Measurements from ENCODE around the gene ZCCHC17.
A peak's percentile ranks its signal among the peaks of the same experiment; 100 is the strongest.

ZCCHC17 gene

GRCh38 chr1:31397360-31398095 is 100.7 kb downstream of the ZCCHC17 start:
- no peak for DNase-seq

- DNase-seq, result no peak
These were observed 101.4 kb downstream of the ZCCHC17 start for GRCh38 chr1:31398246-31398645.

GRCh38 chr1:31399976-31400375 is 103.1 kb downstream of the ZCCHC17 start:
- no peak for DNase-seq

- DNase-seq, result no peak
These were observed 103.6 kb downstream of the ZCCHC17 start for GRCh38 chr1:31400393-31400792.

GRCh38 chr1:31401241-31401640 is 104.4 kb downstream of the ZCCHC17 start:
- DNase-seq, result no peak

- no peak for DNase-seq
These were observed 108.9 kb downstream of the ZCCHC17 start for GRCh38 chr1:31405578-31406245.

GRCh38 chr1:31407029-31407626 is 110.3 kb downstream of the ZCCHC17 start:
- DNase-seq, result no peak

GRCh38 chr1:31408788-31409318 is 112.0 kb downstream of the ZCCHC17 start:
- no peak for DNase-seq

- DNase-seq, result no peak
These were observed 113.4 kb downstream of the ZCCHC17 start for GRCh38 chr1:31409946-31410858.

GRCh38 chr1:31410871-31411270 is 114.0 kb downstream of the ZCCHC17 start:
- DNase-seq, result no peak

- no peak for DNase-seq
These were observed 115.4 kb downstream of the ZCCHC17 start for GRCh38 chr1:31412205-31412604.

GRCh38 chr1:31412732-31413404 is 116.0 kb downstream of the ZCCHC17 start, which contains the start of gene SERINC2:
SERINC2 (plus strand) TSS chr1:31413213; CDS start chr1:31413266, 53 bp downstream.
- DNase-seq, result peak; percentile 16

GRCh38 chr1:31413405-31414001 is 116.7 kb downstream of the ZCCHC17 start:
- no peak for DNase-seq
